NCI-H2107 (cell line): Measurements from ENCODE around the gene CSNK1E.

Experiments used
- DNase-seq: peaks from one replicate; lab custom pipeline; 2025; lab: John Stamatoyannopoulos, UW

Gene CSNK1E

DNA sequence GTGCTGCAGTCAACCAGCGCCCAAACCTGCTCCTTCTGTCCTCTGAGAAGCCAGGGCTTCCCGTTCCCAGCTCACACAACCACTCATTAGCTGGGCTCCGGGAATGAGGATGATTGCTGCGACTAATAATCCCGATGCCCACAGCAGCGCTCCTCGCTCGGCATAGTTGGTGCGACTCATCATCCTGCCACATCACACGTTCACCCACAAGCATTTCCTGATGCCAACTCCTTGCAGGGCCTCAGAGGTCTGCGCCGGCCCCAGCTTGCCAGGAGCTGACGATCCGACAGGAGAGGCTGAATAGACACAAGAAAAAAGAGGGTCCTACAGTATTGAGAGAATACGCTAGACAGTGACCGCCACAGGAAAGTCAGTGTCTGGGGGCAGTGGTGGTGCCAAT, 10.6 kb upstream of the CSNK1E start:
- no peak for DNase-seq

DNA sequence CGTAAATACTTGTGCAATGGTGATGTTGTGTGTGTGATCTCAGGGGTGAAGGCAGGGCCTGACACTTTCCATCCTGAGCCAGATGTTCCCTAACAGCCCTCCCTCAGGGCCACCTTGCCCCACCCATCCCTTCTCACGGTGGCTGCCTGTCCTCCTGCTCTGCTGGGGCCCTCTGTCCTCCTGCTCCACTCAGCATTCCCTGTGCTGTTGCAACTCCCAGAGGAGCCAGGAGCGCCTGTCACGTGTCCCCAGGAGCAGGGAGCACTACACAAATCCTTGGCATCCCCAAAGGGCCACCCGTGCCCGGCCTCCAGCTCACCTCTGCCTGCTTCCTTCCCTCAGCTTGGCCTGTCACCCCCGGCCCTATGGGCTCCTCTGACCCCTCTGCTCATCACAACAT, 10.2 kb upstream of the CSNK1E start:
- DNase-seq: no peak

DNA sequence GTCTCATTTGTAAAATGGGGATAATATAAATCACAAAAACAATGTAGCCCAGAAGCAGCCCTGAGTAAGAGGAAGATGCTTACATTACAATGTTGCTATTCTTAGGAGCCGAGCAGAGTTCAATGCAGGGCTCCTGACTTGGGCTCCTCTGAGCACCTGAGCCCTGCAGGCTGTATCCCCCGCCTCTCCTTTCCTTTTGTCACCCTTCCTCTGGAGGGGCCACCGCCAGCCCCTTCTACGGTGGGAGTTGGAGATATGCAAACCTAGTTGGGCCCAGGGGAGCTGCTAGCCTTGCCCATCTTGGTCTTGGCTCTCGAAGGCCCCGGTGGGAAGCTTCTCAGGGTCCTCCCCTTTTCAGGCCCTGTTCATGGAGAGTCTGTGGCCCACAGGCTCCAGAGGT, 8.4 kb upstream of the CSNK1E start:
- no peak for DNase-seq

DNA sequence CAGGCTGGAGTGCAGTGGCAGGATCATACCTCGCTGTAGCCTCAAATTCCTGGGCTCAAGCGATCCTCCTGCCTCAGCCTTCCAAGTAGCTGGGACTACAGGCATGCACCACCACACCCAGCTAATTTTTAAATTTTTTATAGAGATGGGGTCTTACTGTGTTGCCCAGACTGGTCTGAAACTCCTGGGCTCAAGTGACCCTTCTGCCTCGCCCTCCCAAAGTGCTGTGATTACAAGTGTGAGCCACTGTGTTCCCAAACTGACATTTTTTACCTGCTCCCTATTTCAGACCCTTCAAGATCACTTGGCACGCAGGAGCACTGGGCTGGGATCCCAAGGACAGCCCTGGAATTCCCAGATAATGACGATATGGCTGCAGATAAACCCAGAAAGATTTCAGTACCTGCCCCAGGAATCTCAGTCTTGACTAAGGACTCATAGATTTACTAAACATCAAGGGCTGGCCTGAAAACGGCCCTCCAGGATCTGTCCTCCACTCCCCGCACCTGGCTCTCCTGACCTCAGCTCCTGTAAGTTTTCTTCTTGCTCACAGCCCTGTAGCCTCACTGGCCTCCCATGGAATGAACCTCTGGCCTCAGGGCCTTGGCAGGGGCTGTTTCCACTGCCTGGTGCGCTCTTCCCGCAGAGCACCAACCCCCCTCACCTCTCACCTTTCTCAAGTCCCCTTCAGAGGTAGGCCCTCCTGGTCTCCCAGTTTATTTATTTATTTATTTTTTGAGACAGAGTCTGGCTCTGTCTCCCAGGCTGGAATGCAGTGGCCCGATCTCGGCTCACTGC, 3.6 kb upstream of the CSNK1E start:
- no peak for DNase-seq

DNA sequence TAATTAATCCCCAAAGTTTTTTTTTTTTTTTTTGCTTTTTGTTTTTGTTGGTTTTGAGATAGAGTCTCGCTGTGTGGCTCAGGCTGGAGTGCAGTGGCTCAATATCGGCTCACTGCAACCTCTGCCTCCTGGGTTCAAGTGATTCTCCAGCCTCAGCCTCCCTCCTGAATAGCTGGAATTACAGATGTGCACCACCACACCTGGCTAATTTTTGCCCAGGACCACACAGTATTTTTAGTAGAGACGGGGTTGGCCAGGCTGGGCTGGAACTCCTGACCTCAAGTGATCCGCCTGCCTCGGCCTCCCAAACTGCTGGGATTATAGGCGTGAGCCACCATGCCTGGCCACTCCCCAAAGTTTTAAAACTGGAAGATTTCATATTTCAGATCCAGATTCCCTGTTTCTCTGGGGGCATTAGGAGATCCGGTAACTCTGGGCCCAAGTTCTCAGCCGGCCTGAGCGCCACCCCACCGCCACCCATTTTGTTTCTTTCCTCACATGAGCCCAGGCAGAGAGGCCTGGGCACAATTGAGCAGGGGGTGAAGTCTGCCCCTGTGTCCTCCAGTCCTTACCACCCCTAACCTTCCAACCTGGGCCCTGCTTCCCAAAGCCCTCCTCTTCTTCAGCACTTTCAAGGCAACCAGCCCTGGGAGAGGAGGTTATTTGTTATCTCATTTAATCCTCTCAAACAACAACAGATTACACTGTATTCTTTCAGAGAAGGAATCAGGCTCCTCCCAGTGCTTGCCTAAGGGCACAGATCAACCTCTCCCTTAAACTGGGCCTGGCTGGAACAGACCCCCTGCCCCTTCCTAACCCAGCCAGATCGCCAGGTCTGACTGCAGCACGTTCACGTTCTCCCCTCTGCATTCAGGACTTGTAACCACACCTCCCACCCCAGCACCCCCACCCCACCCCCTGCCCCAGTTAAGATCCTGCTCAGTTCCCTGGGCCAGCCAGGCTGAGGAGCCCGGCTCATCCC, 1.9 kb upstream of the CSNK1E start:
- DNase-seq: no peak

DNA sequence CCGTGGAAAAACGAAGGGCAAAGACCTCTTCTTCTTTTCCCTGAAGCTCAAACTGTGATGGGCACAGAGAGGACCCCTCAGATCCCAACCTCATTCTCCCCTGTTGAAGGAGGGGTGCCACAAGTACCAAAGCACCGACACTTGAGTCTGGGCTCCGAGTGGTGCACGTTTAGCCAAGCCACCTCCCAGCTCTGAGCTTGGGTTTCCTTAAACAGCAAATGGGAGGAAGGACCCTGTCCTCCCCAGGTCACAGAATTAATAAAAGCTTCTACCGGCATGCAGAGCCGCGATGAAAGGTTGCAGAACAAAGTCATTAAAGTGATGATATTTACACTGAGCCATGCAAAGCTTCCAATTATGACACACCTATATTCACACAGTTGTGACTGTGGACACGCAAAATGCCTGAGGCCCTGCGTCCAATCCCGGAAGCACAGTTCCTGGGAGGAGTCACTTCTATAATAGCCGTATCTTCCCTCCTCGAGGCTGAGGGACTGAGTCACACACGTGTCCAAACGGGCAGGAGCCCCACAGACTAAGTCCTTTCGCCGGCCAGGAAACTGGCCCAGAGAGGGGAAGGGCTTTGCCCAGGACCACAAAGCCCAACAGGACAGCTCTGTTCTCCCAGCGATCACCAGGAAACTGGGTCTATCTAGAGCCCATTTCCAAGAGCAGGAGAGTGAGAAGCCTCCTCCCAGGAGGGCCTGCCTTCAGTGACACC, 922 bp upstream of the CSNK1E start:
- DNase-seq: no peak

DNA sequence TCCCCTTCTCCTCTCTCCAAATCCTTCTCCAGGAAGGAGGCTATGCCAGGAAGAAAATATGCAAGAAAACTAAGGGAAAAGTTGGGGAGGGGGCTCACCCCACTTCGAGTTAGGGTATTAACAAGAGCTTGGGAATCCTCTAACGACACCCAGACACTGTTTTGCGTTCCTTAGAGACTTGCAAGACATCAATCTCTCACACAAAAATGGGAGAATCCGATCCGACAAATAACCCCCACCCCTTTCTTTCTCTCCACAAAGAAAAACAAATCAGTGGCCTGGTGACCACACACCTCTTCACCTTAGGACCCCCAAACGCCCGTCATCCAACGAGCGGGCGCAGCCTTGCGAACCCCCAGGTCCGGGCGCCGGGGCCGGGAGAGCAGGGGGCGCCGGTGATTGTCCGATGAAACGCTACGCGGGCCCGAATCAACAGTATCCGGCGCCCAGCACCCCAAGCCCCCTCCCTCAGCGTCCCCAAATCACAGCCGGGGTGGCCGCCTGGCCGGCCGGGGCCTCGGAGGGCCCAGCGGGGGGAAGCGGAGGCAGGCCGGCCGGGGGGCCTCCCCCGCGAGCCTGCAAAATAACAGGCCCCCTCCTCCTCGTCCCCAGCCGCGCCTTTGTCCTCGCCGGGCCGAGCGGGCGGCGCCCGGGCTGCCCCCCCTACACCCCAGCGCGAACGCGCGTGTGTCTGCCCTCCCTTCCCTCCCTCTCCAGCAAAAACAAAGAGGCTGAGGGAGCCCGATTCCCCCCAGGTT, 690 bp downstream of the CSNK1E start:
- DNase-seq: no peak

DNA sequence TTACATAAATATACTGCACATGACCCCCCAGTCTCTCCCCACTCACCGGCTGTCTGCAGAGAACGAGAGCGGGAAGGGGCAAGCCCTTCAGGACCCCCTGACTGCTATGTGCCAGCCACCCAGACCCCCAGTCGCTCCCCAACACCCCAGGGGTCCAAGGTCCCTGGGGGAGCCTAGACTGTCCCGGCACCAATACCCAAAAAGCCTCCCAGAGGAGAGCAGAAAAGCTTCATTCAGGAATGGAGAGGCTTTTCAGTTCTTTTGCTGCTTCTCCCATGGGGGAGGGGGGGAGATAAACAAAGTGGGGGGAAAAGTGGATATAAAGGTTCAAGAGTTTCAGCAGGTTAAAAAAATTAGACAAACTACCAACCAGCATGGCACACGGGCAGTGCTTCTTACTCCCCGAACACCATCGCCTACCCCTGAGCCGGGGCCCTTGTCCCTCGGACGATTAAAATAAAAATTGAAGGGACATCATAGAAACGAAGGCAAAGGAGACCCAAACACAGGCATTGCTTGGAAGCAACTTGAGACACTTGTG, 1.3 kb downstream of the CSNK1E start:
- DNase-seq: no peak

DNA sequence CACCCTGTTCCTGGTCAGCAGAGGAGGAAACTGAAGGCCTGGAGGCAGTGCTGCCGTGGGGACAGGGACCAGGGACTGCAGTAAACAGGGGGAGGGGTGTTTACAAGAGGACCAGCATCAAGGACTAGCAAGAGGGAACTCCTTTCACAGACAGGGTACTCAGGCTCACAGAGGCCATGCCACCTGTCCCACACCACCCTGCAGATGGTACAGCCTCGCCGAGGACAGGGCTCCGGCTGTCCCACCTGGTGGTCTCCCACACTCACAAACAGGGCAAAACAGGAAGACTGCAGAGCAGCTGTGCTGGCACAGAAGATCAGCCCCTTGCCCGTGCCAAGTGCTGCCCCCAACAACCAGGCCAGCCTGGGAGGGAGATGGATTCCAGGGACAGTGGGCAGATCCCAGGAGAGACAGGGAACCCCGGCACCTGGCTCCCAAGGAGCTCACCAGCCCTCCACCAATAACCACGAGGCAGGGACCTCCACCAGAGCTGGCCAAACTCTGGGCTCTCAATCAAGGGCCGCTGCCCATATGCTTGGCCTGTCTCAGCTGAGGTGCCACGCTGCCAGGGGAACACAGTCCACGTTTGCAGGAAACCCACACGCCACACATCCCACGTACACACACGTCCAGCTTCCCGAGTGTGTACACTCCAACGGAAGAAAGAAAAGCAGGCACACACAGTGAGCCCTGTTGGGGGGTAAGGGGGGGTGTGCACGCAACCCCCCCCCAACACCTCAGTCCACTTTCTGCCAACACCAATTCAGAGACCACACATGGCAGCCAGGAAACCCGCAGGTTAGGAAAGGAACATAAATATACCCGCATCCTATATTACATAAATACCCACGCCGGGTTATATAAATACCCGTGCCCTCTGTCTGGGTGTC, 2.1 kb downstream of the CSNK1E start:
- no peak for DNase-seq

DNA sequence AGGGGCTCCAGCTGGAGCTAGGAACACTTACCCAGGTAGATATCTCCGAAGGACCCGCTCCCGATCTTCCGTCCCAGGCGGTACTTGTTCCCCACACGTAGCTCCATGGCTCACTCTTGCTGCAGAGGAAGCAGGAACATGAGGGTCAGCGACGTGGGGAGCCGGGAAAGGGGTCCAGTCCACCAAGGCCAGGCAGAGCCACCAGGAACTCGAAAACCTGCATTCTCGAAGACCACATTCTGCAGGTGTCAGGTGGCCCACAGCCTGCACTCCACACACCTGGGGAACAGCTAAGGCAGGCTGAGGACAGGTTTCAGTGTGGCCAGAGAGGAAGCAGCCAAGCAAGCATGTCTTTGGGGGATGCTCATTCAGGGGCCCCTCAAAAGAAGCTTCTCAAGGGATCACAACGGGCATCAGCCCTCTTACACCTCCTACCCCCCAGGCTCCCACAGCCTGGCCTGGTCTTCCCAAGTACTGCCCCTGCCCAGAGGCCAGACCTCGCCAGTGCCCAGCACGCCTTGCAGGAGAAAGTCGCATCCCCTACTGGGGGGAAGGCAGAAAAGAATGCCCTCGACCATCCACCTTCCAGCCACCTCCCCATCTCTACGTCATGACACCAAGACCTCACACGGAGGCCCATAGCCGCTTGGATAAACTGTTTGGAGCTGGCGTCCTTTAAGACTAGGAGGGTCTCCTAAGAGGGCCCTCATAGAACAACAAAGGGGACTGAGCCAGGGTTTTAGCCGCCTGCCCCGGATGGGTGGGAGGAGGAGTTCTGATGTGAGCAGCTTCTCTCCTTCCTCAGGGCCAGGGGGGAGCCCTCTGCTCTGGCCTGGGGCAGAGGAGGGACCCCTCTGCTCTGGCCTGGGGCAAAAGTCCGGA, 2.9 kb downstream of the CSNK1E start:
- DNase-seq: no peak

DNA sequence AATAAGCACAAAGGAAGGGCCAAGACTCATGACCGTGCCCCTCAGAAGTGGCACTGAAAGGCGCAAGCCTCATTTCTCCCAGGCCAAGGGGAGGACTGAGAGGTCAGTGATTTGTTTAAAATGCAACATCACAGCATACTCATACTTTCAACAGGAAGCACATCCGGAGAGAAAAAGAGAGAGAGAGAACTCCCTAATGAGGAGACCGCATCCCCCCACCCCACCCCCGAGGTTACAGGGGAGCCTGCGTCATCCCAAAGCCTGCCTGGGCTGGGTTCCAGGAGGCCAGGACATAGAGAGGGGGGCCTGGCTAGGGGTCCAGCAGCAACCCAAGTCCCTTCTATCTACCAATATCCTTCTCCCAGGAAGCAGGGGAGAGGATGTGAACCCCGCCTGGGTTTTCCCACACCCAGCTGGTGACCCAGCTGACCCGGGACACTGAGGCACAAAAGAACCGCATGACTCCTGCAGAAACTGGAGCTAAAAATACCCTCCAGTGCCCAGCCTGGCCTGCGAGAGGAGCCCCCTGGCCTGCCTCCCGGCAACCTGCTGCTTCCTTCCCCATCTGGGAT, 3.8 kb downstream of the CSNK1E start:
- DNase-seq: no peak

DNA sequence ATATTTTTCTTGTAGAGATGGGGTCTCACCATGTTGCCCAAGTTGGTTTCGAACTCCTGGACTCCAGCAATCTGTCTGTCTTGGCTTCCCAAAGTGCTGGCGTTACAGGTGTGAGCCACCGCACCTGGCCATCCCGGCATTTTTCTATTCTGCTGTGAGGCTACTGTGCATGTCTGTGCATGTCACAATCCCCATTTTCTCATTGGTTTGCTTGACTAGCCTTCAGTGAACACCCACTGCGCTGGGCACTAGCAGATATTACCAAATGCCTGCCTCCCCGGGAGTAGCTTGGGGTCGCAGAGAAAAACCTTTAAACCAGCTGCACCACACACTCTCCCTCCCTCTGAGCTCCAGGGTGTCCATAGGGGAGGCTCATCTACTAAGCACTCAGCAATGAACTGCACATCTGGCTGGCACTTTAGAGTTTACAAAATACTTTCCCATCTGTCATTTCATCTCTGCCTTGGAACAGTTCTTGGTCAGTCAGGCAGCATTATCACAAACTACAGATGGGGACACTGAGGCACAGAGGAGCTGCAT, 4.9 kb downstream of the CSNK1E start:
- DNase-seq: no peak

DNA sequence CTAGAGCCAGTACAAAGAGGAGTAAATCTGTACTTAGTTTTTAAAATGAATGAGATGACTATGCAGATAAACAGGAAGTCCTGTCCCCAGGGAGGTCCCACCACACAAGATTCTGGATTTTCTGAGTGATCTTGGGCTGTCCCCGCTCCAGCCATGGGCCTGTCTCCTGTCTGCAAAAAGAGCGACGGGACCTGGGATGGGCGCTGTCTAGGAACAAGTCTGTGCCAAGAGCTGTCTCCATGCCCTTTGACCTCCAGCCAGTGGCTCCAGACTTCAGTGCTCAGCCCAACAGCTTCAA, 6.0 kb downstream of the CSNK1E start:
- DNase-seq: no peak

DNA sequence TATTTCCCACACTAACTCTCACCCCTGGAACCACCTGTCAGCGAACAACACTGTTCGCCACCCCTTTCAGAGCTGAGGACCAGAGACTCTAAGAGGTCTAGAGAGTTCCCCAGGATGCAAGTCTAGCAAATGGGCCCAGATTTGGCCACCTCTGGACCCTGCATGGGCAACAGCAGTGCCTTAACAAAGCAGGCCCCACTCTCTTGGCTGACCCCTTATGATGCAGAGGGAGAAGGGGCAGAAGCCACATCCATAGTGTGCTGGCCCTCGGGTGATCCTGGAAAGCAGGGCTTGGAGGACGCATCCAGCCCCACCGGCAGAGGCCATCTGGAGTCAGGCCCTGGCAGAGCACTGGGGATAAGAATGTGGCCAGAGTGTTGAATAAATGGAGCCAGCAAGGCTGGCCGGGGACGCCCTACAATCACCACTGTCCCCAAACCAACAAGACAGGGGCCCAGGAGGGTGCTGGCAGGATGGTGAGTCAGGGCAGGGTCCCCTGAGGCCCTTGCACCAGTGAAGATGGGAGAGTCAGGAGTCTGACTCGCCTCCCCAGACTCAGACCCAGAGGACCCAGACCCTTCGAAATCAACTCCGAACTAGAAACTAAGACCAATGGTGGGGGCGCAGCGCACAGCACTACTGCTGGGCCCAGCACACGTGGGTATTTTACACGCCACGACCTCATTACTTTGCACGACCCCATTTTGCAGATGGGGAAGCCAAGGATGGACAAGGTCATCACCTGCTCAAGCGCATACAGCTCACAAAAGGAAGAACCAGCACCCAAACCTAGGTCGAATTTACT, 6.5 kb downstream of the CSNK1E start:
- no peak for DNase-seq

DNA sequence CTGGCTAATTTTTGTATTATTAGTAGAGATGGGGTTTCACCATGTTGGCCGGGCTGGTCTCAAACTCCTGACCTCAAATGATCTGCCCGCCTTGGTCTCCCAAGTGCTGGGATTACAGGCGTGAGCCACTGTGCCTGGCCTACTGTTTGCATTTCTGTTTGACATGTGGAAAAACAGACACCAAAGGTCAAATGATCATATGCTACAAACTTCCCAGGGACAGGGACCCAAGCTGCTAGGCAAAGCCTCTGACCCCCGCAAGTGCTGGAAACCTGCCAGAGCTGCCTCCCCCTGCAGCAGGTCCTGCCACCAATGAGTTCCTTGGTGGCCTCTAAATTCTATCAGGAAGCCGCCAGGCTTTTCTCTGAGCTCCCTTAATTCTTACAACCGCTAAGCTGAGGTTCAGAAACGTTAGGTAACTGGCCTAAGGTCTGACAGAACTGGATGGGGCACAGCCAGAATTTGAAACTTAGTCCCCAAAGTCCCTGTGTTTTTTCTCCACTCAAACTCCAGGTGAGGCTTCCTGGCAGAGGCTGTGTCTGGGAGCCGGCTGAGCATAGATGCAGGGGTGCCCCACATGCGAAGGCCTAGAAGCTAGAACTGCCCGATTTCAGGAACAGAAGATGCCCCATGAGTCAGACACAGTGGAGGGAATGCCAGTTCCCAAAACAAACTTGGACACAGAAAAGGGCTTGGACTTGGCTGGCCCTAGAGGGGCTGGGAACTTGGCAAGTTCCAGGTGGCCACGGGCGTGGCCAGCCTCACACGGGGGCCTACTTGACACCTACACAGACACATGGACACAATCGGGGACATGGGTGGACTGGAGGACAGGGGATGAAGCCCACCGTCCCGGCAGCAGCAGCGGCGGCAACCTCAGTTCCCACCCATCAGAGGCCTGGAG, 7.4 kb downstream of the CSNK1E start:
- DNase-seq: no peak

DNA sequence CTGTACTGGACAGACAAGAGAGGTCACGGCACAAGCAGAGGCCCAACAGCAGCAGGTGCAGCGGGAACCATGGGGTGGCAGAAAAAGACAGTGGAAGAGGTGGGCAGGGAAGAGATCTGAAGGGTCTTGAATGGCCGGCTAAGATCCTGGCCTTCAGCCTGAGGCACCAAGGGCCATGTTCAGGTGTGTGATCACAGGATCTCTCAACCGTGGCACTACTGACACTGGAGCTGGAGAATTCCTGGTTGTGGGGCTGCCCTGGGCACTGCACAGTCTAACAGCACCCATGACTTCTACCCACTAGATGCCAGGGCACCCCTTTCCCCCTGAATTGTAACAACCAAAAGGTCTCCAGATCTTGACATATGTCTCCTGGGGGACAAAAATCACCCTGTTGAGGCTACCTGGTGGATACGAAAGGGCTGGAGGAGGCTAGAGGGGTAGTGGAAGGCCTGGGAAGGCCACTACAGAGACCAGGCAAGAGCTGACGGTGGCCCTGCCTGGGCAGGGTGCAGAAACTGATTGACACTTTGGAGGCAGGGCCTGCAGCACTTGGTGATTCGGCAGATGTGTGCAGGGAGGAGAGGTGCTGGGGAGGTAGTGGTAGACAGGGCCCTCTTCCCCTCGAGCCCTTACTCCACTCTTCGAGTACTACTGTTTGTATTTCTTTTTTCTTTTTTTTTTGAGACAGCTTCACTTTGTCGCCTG, 8.3 kb downstream of the CSNK1E start:
- DNase-seq: no peak
